ENCODE measurements around the gene ARHGEF40. TPM values are rescaled to one million over a fixed set of nuclear protein-coding genes. Genes with fewer than 3 reads are reported as not detected.

The ARHGEF40 gene
- total RNA-seq, 1 experiment from 2014 or later: 2.7 TPM

GRCh38 chr14:21030531-21030930 lies 39.6 kb upstream of the ARHGEF40 start:
- POLR2A ChIA-PET (ENCODE audit: unreplicated experiment): no interaction called here
- CTCF ChIA-PET: no interaction called here
- H3K4me3 ChIP-seq (ENCODE audit: low read length): no peak overlapping the region
- H3K27me3 ChIP-seq (ENCODE audit: low read length): peaks cover 72% of the 10 kb centered on the region
- H3K4me1 ChIP-seq (ENCODE audit: insufficient read depth, low read length): no peaks in the 10 kb centered on the region
- BruUV-seq (replicated peaks): no TSS peak
- H3K9me2 ChIP-seq (replicated peaks; ENCODE audit: low read length): no peaks in the 10 kb centered on the region
- no peaks in the 10 kb centered on the region for H3K9me3 ChIP-seq (ENCODE audit: low read length)
- H3K36me3 ChIP-seq (ENCODE audit: low read depth, low read length): no peaks in the 10 kb centered on the region
- no peak for DNase-seq
- no peak overlapping the region for H2AFZ ChIP-seq (ENCODE audit: low read length)
- no peak overlapping the region for H3K27ac ChIP-seq (ENCODE audit: low read length)
- H3K9ac ChIP-seq (ENCODE audit: low read length): no peak overlapping the region
- intact Hi-C loops (cut with micrococcal nuclease): no loop called here
- no peak for ATAC-seq
- no peaks in the 10 kb centered on the region for H3F3A ChIP-seq (ENCODE audit: low read length, unreplicated experiment)
- no peak overlapping the region for H3K4me2 ChIP-seq (ENCODE audit: low read length)
- TF ChIP-seq EZH2phosphoT487 (IDR thresholded peaks at IDR 0.05; ENCODE audit: borderline replicate concordance, low read length) (no peak), EZH2 (IDR thresholded peaks at IDR 0.05; ENCODE audit: low read length, unreplicated experiment) (no peak)
- TF ChIP-seq, protein P1, sequence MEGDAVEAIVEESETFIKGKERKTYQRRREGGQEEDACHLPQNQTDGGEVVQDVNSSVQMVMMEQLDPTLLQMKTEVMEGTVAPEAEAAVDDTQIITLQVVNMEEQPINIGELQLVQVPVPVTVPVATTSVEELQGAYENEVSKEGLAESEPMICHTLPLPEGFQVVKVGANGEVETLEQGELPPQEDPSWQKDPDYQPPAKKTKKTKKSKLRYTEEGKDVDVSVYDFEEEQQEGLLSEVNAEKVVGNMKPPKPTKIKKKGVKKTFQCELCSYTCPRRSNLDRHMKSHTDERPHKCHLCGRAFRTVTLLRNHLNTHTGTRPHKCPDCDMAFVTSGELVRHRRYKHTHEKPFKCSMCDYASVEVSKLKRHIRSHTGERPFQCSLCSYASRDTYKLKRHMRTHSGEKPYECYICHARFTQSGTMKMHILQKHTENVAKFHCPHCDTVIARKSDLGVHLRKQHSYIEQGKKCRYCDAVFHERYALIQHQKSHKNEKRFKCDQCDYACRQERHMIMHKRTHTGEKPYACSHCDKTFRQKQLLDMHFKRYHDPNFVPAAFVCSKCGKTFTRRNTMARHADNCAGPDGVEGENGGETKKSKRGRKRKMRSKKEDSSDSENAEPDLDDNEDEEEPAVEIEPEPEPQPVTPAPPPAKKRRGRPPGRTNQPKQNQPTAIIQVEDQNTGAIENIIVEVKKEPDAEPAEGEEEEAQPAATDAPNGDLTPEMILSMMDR (conservative IDR thresholded peaks at IDR 0.05; ENCODE audit: low read depth, low read length): no peak
- H4K20me1 ChIP-seq (ENCODE audit: low read length): no peaks in the 10 kb centered on the region
- no peaks in the 10 kb centered on the region for H3K79me2 ChIP-seq (ENCODE audit: low read length)

DNA sequence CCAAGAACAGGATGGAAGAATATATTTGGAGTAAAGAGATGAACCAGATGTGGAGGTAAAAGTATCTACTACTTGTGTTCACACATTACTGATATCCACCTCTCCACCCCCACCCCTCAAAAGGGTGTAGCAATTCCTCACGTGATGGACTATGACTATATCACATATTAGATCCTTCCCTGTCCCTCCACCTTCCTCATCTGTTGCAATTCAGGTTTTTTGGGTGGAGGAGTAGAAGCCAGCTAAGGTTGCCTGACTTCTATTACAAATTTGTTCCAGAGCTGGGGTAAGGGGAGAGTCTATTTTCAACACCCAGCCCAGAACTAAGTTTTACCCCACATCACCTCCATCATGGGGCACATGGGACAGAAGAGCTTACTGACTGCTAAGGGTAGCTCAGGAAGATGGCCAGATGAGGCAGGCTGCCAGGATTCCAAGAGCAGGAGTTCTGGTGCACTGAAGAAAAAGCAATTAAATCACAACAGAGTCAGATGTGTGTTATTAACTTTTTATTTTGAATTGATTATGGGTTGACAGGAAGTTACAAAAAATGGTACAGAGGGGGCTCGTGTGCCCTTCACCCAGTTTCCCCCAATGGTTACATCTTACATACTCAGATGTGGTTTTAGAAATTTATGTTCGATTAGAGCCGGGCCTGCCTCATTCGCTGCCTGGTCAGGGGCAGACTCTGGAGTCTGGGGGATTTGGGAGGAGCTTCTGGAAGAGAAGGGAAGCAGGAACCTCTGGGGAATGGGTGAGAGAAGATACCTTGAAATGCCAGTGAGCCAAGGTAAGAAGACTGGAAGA lies 37.6 kb upstream of the ARHGEF40 start:
- Histone ChIP-seq H3K36me3 (ENCODE audit: low read depth, low read length) (no peaks in the 10 kb centered on the region), H3K27me3 (ENCODE audit: low read length) (peaks cover 86% of the 10 kb centered on the region), H4K20me1 (ENCODE audit: low read length) (no peaks in the 10 kb centered on the region), H3K79me2 (ENCODE audit: low read length) (no peaks in the 10 kb centered on the region), H3K9me3 (ENCODE audit: low read length) (no peaks in the 10 kb centered on the region), H3K4me1 (ENCODE audit: insufficient read depth, low read length) (no peaks in the 10 kb centered on the region), H3K9ac (ENCODE audit: low read length) (no peak overlapping the region), H2AFZ (ENCODE audit: low read length) (no peak overlapping the region), H3K9me2 (replicated peaks; ENCODE audit: low read length) (no peaks in the 10 kb centered on the region), H3K27ac (ENCODE audit: low read length) (no peak overlapping the region), H3K4me3 (ENCODE audit: low read length) (no peak overlapping the region), H3F3A (ENCODE audit: low read length, unreplicated experiment) (no peaks in the 10 kb centered on the region), H3K4me2 (ENCODE audit: low read length) (no peak overlapping the region)
- TF ChIP-seq, protein P1 (conservative IDR thresholded peaks at IDR 0.05; ENCODE audit: low read depth, low read length): no peak
- DNase-seq (no peak), ATAC-seq (no peak)
- ChIA-PET POLR2A (ENCODE audit: unreplicated experiment) (no interaction called here), CTCF (no interaction called here)
- intact Hi-C loops (cut with micrococcal nuclease): no loop called here
- BruUV-seq (replicated peaks): no TSS peak

GRCh38 chr14:21033133-21033698 lies 36.9 kb upstream of the ARHGEF40 start:
- Histone ChIP-seq H3K9me3 (ENCODE audit: low read length) (no peaks in the 10 kb centered on the region), H3F3A (ENCODE audit: low read length, unreplicated experiment) (no peaks in the 10 kb centered on the region), H2AFZ (ENCODE audit: low read length) (no peak overlapping the region), H3K9ac (ENCODE audit: low read length) (no peak overlapping the region), H3K9me2 (replicated peaks; ENCODE audit: low read length) (no peaks in the 10 kb centered on the region), H3K4me1 (ENCODE audit: insufficient read depth, low read length) (no peaks in the 10 kb centered on the region), H3K36me3 (ENCODE audit: low read depth, low read length) (no peaks in the 10 kb centered on the region), H3K27me3 (ENCODE audit: low read length) (peaks cover 93% of the 10 kb centered on the region), H3K4me3 (ENCODE audit: low read length) (no peak overlapping the region), H3K79me2 (ENCODE audit: low read length) (no peaks in the 10 kb centered on the region), H3K27ac (ENCODE audit: low read length) (no peak overlapping the region), H3K4me2 (ENCODE audit: low read length) (no peak overlapping the region), H4K20me1 (ENCODE audit: low read length) (no peaks in the 10 kb centered on the region)
- POLR2A ChIA-PET (ENCODE audit: unreplicated experiment): no interaction called here
- ATAC-seq (no peak), DNase-seq (no peak)
- intact Hi-C loops (cut with micrococcal nuclease): no loop called here
- TF ChIP-seq, protein P1 (conservative IDR thresholded peaks at IDR 0.05; ENCODE audit: low read depth, low read length): no peak
- no peak for TF ChIP-seq EZH2phosphoT487 (IDR thresholded peaks at IDR 0.05; ENCODE audit: borderline replicate concordance, low read length)
- no peak for TF ChIP-seq EZH2 (IDR thresholded peaks at IDR 0.05; ENCODE audit: low read length, unreplicated experiment)
- CTCF ChIA-PET: no interaction called here
- BruUV-seq (replicated peaks): no TSS peak
